ENCODE data around the gene BCKDHB. TPM values are rescaled to one million over a fixed set of nuclear protein-coding genes. Genes with fewer than 3 reads are reported as not detected.

BCKDHB gene
- total and polyA plus RNA-seq, 2 donors (not counting 3 experiments of a cell fraction or from before 2014, with no cell fraction given), result 5.6 to 12.2 TPM

DNA sequence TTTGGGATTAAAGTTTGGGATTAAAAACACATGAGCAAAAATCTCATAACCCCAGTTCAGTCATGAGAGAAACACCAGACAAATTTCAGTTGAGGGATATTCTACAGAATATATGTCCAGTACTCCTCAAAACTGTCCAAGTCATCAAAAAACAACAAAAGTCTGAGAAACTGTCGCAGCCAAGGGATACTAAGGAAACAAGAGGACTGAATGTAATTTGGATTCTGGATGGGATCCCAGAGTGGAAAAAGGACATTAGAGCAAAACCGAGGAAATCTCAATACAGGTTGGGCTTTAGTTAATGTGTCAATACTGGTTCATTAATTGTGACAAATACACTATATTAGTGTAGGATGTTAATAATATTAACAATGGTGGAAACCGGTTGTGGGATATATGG lies 219.3 kb downstream of the BCKDHB start:
- dilution Hi-C loops (cut with MboI; ENCODE audit: extremely low pct_ligation_motif_present, low sequenced_read_pairs) (no loop called here), intact Hi-C loops (cut with micrococcal nuclease) (no loop called here)
- no peaks in the 10 kb centered on the region for H3K36me3 ChIP-seq (ENCODE audit: control insufficient read depth in 2 of 2, extremely low read depth in 1 of 2, insufficient read depth in 2 of 2, low read length in 2 of 2)
- H3K27ac ChIP-seq (ENCODE audit: insufficient read depth, low read depth, low read length), result no peak overlapping the region
- BruUV-seq (replicated peaks), result no TSS peak
- H3K4me1 ChIP-seq (ENCODE audit: control insufficient read depth, extremely low read depth, insufficient read depth, low read length), result no peaks in the 10 kb centered on the region
- H3K4me2 ChIP-seq (ENCODE audit: insufficient read depth, low read length), result no peak overlapping the region
- TF ChIP-seq JUN (IDR thresholded peaks at IDR 0.05; ENCODE audit: borderline replicate concordance, insufficient read depth, insufficient read length, low read depth), result no peak
- no peak for TF ChIP-seq POLR2AphosphoS5 (IDR thresholded peaks at IDR 0.05; ENCODE audit: insufficient read depth, low read depth, low read length)
- TF ChIP-seq, protein P1, sequence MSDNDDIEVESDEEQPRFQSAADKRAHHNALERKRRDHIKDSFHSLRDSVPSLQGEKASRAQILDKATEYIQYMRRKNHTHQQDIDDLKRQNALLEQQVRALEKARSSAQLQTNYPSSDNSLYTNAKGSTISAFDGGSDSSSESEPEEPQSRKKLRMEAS (IDR thresholded peaks at IDR 0.05; ENCODE audit: insufficient read depth, insufficient read length), result no peak
- DNase-seq (ENCODE audit: low read depth, low spot score), result no peak
- H4K20me1 ChIP-seq (replicated peaks; ENCODE audit: control insufficient read depth, extremely low read depth, insufficient read depth, low read length), result no peaks in the 10 kb centered on the region
- no peaks in the 10 kb centered on the region for H3K9me1 ChIP-seq (replicated peaks; ENCODE audit: control insufficient read depth, extremely low read depth, insufficient read depth, low read length)
- no peak overlapping the region for H3K4me3 ChIP-seq (replicated peaks in 1 of 3; ENCODE audit: insufficient read depth in 1 of 3, low read depth in 1 of 3, low read length in 3 of 3)
- no peak for FAIRE-seq
- H3K79me2 ChIP-seq (ENCODE audit: control insufficient read depth, insufficient read depth, low read length), result no peaks in the 10 kb centered on the region
- H3K9ac ChIP-seq (replicated peaks; ENCODE audit: extremely low read depth, insufficient read depth, low read length), result no peak overlapping the region
- H2AFZ ChIP-seq (ENCODE audit: low read depth, low read length), result no peak overlapping the region
- H3K9me3 ChIP-seq (replicated peaks; ENCODE audit: control insufficient read depth, insufficient read depth, low read length), result no peaks in the 10 kb centered on the region
- ChIA-PET POLR2A (no interaction called here), CTCF (no interaction called here)
- no peaks in the 10 kb centered on the region for H3K27me3 ChIP-seq (ENCODE audit: control insufficient read depth in 2 of 2, insufficient read depth in 2 of 2, low read length in 2 of 2)

DNA sequence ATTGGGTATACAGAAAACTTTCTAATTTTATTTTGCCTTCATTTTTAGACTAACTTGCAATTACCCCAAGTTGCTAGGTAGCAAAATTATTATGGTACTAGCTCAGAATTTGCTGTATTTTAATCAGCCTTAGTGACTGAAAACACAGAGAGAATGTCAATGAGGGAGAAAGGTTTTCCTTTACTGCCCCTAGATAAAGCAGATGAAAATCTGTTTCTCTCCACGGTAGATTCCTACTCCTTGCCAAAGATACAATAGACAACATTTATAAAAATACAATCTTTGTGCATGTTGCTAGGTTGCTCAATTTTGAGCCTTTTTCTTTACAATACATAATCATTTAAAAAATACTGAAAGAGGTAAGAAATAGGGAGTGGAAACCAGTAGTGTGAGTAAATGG lies 222.2 kb downstream of the BCKDHB start:
- no TSS peak for BruUV-seq (replicated peaks)
- ChIA-PET POLR2A (no interaction called here), CTCF (interaction anchor here (1.1 kb wide), 1 partner anchor 9 kb away, joined by 4 read pairs; no protein-coding TSS in a partner anchor)
- H4K20me1 ChIP-seq (replicated peaks; ENCODE audit: control insufficient read depth, extremely low read depth, insufficient read depth, low read length), result no peaks in the 10 kb centered on the region
- TF ChIP-seq, protein P2, sequence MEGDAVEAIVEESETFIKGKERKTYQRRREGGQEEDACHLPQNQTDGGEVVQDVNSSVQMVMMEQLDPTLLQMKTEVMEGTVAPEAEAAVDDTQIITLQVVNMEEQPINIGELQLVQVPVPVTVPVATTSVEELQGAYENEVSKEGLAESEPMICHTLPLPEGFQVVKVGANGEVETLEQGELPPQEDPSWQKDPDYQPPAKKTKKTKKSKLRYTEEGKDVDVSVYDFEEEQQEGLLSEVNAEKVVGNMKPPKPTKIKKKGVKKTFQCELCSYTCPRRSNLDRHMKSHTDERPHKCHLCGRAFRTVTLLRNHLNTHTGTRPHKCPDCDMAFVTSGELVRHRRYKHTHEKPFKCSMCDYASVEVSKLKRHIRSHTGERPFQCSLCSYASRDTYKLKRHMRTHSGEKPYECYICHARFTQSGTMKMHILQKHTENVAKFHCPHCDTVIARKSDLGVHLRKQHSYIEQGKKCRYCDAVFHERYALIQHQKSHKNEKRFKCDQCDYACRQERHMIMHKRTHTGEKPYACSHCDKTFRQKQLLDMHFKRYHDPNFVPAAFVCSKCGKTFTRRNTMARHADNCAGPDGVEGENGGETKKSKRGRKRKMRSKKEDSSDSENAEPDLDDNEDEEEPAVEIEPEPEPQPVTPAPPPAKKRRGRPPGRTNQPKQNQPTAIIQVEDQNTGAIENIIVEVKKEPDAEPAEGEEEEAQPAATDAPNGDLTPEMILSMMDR (IDR thresholded peaks at IDR 0.05; ENCODE audit: extremely low read depth in 1 of 2, insufficient read depth in 1 of 2, low read depth in 1 of 2, low read length in 2 of 2), result no peak
- no peak overlapping the region for H3K9ac ChIP-seq (replicated peaks; ENCODE audit: extremely low read depth, insufficient read depth, low read length)
- no peak overlapping the region for H3K27ac ChIP-seq (ENCODE audit: insufficient read depth, low read depth, low read length)
- no peak overlapping the region for H3K4me3 ChIP-seq (replicated peaks in 1 of 3; ENCODE audit: insufficient read depth in 1 of 3, low read depth in 1 of 3, low read length in 3 of 3)
- H3K36me3 ChIP-seq (ENCODE audit: control insufficient read depth in 2 of 2, extremely low read depth in 1 of 2, insufficient read depth in 2 of 2, low read length in 2 of 2), result no peaks in the 10 kb centered on the region
- dilution Hi-C loops (cut with MboI; ENCODE audit: extremely low pct_ligation_motif_present, low sequenced_read_pairs), result no loop called here
- H3K9me1 ChIP-seq (replicated peaks; ENCODE audit: control insufficient read depth, extremely low read depth, insufficient read depth, low read length), result no peaks in the 10 kb centered on the region
- no peaks in the 10 kb centered on the region for H3K9me3 ChIP-seq (replicated peaks; ENCODE audit: control insufficient read depth, insufficient read depth, low read length)
- FAIRE-seq (no peak), DNase-seq (ENCODE audit: low read depth, low spot score) (no peak)
- no peaks in the 10 kb centered on the region for H3K27me3 ChIP-seq (ENCODE audit: control insufficient read depth in 2 of 2, insufficient read depth in 2 of 2, low read length in 2 of 2)
- H2AFZ ChIP-seq (ENCODE audit: low read depth, low read length), result no peak overlapping the region
- H3K4me1 ChIP-seq (ENCODE audit: control insufficient read depth, extremely low read depth, insufficient read depth, low read length), result no peaks in the 10 kb centered on the region
- no peaks in the 10 kb centered on the region for H3K79me2 ChIP-seq (ENCODE audit: control insufficient read depth, insufficient read depth, low read length)
- intact Hi-C loops (cut with micrococcal nuclease), result no loop called here
- H3K4me2 ChIP-seq (ENCODE audit: insufficient read depth, low read length), result no peak overlapping the region

Data from endothelial cell of umbilical vein (primary cell).